PC-9 (cell line): ENCODE results near the gene STAP2.

Experiments
- CTCF ChIP-seq: fragments of 200-600 bp; sonication (generic); conservative IDR thresholded peaks from 2 replicates; pipeline ENCODE4 v1.6.1; 2017; ENCODE audit warnings: mixed run types, antibody characterized with exemption, mild to moderate bottlenecking, moderate library complexity
- EZH2 ChIP-seq: fragments of 200-600 bp; sonication (generic); IDR thresholded peaks from 2 replicates; pipeline ENCODE4 v1.8.0; 2017; ENCODE audit warnings: antibody characterized with exemption, low read depth

- TF ChIP-seq CTCF (no peak), EZH2 (no peak)
Observed at GRCh38 chr19:4284176-4284958, 54.3 kb downstream of the STAP2 start.
